GM12874 (cell line): ENCODE data around the gene HAUS1.

Experiments
- TF ChIP-seq, protein P1 (sequence below): IDR thresholded peaks from 2 replicates; pipeline ENCODE4 v1.5.1; 2011; ENCODE audit warnings: low read depth, mild to moderate bottlenecking, control low read depth, low read length, moderate library complexity; ENCODE audit not compliant: insufficient read depth

The HAUS1 gene

DNA sequence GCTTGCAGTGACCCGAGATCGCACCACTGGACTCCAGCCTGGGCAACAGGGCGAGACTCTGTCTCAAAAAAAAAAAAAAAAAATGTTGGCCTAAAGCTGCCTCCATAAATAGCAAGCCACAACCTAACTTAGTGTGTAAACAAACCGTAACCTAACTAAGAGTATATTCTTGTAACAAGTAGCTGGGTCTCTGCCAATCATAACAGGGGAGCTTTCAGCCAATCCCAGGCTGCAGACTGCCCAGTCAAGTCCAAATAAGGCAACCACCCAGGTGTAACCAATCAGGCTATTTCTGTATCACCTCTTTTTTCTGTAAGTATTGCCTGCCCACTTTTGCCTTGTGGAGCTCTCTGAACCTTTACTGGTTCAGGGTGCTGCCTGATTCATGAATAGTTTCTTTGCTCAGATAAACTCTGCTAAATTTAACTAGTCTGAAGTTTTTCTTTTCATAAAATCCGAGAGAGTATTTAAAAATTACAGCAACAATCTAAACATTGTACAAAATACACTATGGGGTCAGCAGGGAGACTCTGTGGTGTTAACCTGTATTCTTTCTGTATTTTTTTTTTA is 36.7 kb upstream of the HAUS1 start:
- TF ChIP-seq, protein P1, sequence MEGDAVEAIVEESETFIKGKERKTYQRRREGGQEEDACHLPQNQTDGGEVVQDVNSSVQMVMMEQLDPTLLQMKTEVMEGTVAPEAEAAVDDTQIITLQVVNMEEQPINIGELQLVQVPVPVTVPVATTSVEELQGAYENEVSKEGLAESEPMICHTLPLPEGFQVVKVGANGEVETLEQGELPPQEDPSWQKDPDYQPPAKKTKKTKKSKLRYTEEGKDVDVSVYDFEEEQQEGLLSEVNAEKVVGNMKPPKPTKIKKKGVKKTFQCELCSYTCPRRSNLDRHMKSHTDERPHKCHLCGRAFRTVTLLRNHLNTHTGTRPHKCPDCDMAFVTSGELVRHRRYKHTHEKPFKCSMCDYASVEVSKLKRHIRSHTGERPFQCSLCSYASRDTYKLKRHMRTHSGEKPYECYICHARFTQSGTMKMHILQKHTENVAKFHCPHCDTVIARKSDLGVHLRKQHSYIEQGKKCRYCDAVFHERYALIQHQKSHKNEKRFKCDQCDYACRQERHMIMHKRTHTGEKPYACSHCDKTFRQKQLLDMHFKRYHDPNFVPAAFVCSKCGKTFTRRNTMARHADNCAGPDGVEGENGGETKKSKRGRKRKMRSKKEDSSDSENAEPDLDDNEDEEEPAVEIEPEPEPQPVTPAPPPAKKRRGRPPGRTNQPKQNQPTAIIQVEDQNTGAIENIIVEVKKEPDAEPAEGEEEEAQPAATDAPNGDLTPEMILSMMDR, result no peak

DNA sequence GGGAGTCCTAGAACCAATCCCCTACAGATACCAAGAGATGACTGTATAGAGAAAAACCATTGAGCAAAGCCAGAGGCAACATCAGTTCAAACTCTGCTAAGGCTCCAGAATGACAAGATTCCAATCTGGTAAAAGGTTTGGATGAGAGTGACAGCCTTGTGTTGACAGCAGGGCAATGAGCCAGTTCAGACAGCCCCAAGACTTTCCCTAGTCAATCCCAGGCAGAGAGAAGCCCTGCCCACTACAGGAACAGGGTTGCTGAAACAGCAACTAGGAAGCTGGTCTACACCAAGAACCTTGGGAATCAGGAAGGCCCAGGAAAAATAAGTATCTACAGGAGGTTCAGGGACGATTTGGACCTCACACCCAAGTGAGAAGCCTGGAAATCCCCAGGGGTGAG is 35.4 kb upstream of the HAUS1 start:
- TF ChIP-seq, protein P1, result no peak

DNA sequence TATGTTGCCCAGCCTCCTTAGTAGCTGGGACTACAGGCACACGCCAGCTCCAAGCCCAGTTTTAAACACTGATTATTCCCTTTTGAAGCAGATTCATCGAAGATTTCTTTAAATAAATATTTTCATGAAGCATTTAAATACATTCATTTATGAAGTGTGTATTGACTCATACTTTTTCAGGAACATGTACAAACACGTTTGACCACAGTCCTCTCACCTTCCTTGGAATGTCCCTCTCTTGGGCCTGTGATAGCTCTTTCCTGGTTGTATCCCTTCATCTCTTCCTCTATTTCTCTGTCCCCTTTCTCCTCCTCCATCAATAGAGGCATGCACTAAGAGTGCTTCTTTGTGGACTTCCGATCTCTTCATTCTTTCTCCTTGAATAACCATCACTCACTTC is 34.7 kb upstream of the HAUS1 start:
- TF ChIP-seq, protein P1, result no peak

DNA sequence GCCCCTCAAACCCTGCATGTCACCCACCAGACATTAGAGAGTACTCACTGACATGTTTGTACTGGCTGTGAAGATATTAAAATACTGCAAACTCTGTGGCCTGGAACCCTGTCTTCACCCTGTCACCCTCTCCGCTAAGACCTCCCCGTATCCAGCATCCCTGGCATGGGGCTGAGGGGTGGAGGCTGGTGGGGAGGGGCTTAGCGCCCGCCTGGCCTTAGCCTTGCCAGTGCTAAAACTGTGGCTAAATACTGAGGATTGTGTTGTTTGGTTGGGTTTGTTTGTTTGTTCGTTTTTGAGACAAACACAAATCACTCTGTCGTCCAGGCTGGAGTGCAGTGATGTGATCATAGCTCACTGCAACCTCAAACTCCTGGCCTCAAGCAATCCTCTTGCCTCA is 34.0 kb upstream of the HAUS1 start:
- TF ChIP-seq, protein P1, result no peak

DNA sequence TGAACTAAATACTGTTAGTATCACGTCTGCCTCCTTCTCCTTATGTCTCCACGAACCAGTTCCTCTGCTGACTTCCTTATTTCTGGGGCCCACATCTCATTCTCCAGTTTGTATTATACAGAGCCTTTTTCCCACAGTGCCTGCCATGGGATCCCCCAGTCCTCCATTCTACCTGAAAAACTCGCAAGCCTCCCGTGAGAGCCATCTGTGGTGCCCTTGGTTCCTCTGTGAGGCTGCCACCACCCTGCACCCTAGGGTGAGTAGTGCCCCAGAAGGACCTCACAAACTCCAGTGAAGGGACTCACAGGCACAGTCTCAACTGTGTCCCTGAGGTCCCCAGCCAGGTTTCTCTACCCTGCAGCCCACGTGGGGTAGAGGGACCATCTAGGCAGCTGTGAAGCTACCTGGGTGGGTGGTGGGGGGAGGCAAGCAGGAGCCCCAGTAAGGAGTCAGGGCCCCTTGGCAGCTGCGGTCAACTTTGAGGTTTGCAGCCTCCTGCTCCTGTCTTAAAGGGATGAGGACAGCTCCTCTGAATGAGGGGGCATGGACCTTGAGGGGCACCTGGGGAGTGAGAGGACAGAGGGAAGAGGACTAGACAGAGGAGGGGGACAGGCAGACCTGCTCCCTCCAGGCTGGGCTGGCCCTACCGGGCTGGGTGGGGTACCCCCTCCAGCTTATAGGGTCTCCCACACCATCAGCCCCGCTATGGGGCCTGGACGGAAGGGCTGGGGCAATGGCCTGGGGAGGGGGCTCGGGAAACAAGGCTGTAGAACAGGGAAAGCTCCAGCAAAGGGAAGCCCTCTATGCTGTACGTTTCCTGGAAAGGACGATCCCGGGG is 33.2 kb upstream of the HAUS1 start:
- TF ChIP-seq, protein P1, result no peak

DNA sequence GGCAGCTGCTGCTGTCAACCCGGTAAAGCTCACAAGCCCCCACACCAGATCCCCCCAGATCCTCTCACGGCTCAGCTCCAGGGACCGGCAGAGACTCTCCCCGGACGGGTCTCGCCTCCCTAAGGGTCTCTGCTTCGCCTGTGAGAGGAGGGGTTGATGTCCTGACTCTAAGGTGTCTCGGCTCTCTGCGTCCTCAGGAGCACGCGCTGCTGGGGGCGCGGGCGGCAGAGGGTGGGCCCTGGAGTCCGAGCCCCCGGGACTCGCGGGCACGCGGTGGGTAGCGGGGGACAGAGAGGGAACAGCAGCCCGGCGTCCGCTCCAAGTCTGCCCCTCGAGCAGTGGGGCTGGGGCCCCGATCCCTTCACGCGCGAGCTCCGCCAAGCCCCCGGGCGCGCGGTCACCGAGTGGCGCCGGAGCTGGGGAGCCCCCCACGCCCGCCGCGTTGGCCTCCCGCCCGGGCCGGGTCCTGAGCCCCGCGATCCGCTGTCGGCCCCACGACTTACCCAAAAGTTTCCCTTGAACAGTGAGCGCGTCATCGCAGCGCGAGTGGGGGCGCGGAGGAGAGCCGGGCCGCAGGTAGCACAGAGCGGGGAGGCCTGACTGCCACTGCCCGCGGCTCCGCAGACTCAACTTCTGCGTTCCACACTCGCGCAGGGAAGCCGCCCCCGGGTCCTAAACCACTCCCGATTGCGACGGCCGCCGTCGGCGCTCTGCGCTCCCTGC is 32.4 kb upstream of the HAUS1 start, which contains the start of gene PSTPIP2:
TSS of gene PSTPIP2 (minus strand) at position 608 of the 723 bp plus-strand sequence. CDS start at position 536, 72 bp downstream.
- TF ChIP-seq, protein P1, result no peak

DNA sequence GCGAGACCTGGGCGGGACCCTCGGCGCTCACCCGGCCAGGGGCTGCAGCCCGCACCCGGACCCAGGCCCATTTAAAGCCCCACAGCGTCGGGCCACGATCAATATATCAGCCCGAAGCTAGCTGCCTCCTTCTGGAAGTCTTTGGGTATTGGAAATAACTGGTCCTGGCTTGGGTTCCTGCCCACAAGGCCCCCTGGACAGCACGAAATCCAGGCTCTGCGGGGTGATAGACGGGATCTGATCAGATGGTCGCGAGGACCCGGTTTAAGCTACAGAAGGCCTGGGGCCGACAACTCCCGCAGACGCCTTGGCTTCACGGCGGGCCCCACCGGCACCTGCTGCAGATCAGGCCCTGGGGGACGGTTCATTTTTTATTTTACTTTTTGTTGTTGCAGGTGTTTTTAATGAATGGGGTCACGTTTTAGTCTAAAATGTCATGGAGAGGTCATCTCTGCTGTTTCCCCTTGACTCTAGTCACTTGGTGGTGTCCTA is 31.8 kb upstream of the HAUS1 start:
- TF ChIP-seq, protein P1, result no peak
